HG03342 (cell line): ENCODE data around the gene CCDC74B.
"Not testable (repeated sequence)": the region's sequence is repeated elsewhere in the genome, so short reads cannot be mapped to it uniquely, and the experiment has no call there.

Experiments used
- ATAC-seq: cut with Tn5 transposase; IDR thresholded peaks from one replicate; pipeline ENCODE4 v1.9.1; 2021; ENCODE audit warnings: mild to moderate bottlenecking, moderate library complexity; ENCODE audit not compliant: unreplicated experiment

Gene CCDC74B

DNA sequence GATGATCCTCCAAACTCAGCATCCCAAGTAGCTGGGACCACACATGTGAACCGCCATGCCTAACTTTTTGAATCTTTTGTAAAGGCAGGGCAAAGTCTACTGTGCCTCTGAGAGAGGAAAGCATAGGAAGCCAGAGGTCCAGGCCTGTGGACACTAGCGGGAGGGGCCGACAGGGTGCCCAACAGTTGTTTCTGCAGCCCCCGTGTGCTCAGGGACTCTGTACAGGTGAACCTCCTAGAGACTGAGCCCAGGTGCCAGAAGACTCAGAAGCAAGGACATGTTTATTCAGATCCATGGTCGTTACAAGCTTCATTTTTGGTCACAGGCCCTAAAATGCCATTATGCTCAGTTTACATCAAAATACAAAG, 6.2 kb upstream of the CCDC74B start:
- not testable (repeated sequence) for ATAC-seq

DNA sequence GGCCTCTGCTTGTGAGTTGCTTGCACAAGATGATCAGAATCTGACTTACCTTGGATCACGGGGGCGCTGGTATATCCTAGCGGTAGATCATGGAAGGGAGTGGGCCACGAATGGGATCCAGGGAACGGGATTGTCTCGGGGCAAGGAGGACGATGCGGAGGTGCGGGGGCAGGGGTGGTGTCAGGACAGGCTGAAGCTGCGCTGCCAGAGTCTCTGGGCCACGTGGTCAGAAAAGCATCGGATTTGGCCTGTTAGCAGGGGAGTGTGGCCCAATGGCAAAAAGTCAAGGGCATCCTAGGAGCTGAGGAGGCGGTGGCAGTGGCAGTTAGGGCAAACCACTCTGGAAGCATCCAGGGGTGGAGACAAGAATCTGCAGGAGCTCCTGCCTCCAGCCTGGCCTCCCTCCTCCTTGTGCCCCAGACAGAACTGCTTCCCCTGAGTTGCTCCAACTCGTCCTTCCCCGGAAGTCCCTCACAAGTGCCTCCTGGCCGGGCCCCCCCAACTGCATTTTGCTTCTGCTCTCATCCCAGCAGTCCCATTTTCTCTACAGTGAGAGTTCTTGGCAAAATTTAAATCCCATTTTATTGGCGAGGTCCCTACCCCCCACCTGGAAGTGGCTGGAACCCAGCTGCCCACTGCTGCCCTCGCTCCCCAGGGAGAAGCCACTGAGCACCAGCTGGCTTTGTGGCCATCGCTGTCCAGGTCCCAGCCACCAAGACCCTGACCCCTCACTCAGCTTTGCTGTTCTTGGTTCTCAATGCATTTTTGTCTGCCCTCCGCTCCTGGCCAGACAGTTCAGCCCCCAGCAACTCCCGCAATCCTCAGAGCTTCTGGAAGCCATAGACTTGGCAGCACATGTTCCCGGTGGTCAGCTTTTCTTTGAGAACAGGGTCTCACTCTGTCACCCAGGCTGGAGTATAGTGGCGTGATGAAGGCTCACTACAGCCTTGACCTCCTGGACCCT, 5.6 kb upstream of the CCDC74B start:
- ATAC-seq, result no peak

DNA sequence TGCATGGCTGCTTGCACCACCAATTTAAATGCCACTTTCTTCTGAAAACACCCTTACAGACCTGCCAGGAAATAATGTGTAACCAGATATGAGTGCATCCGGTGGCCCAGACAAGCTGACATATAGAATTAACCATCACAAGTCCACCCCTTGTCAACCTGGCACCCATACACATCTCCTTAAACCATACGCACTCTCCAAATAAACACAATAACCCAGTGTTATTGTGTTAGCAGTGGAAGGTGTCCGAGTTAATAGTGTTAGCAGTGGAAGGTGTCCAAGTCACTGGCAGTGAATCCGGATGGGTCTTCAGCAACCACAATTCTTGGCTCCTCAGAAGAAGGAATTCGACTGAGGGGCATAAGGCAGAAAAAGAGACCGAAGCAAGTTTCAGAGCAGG, 3.6 kb upstream of the CCDC74B start:
- ATAC-seq, result not testable (repeated sequence)

DNA sequence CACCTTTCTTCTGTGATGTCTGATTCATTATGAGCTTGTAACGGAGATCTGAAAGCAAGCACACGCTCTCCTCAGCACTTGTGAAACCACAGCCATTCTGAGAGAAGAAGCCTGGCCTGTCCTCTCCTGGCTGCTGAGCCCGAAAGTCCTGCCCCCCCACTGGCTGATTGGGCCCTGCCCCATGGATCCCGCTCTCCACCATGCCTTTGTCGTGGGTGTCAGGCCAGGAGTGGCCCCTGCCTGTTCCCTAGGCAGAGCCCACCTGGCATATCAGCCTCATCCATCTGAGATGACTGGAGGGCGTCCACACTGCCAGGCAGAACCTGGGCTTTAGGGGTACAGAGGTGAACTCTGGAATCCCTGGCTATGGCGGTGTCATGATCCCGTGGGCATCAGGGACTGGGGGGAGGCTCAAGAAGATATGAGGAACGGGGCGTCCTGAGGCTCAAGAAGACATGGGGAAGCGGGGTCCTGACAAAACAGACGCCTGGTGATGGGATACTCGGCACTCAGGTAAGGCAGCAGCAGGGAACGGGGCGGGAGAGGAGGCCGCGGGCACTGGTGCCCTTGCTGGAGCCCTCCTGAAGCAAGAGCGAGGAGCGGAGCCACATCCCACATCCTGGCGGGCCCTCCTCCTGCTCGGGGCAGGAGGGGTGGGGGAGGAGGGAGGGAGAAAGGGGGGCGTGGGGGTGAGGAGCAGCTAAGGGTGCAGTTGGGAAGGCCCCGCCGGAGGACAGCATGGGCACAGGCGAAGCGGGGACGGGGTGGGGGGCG, 1.5 kb downstream of the CCDC74B start:
- not testable (repeated sequence) for ATAC-seq

DNA sequence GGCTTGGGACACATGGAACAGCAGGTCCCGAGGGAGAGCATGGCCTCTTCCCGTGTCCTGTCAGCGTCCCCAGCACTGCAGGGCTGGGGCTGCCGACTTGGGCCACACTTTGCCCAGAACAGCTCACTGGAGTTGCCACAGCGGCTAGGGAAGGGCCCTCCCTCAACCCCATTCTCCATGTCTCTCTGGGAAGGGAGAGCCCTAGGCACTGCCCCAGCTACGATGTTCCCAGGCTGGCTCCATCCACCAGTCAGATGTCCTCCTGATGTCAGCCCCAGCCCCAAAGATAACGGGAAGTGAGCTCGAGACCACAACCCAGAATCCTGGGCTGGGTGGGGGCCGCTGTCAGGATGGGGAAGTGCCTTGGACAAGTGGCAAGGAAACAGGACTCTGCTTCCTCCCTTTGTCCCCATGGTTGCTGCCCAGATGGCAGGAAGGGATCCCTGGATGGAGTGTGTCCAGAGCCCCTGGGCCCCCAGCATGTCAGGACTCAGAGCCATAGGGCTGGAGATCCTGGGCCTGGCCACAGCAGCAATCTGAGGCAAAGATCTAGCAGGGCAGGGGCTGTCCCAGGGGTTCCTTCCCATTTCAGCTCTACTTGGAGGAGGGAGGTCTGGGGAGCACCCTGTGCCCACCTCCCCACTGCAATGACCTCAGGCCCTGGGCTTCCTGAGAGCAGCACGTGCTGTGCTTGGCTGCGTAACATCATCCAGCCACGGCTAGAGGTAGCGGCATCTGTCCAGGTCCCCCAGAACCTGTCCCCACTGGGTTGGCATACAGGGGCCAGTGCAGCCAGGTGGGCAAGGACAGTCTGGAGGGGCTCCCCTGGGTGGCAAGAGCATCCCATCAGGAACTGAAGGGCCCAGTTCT, 2.3 kb downstream of the CCDC74B start:
- not testable (repeated sequence) for ATAC-seq

DNA sequence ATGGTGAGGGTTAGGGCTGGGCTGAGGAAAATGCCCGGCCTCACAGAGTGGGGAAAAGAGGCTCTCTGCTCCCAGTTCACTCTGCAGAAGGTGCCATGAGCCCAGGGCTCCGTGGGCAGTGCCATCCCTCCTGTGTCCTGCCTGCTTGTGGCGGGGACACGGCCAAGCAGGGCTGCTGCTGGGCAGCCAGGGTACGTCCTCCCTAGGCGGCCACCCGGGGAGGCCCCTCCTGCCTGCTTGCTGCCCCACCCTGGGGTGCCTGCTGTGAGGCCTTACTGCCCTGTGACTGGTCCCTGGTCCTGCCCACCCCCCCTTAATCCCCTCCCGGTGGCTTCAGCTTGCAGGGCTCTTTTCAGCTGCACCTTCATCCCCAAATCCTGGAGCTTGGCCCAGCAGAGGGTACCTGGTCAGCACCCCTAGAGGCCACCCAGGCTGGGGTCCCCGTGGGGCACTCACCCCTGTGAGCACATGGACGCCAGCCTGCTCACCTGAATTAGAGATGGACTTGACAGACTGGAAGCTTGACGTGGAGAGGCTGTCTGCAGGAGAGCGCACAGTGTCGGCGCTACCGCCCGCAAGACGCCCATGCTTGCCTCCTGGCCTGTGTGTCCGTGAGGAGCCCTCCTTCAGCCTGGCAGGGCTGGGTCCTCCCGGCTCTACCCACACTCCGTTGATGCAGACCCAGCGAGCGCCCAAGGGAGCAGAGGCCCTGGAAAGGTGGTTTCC, 3.1 kb downstream of the CCDC74B start:
- not testable (repeated sequence) for ATAC-seq

DNA sequence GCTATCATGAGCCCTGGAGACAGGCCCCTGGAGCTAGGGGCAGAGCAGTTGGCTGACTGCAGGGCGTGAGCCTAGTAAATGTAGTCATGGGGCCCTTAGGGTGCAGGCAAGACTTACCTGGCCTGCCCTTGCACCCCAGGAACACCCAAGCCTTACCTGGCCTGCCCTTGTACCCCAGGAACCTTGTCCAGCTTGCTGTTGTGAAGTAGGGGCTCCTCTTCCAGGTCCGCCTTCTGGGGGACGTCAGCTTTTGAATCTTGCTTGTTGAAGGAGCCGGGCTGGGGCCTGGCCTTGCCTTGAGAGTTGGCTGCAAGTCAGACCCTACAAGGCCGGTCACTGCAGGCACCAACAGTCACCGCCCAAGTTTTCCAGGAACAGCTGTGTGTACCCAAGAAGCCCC, 3.9 kb downstream of the CCDC74B start:
- ATAC-seq, result not testable (repeated sequence)

DNA sequence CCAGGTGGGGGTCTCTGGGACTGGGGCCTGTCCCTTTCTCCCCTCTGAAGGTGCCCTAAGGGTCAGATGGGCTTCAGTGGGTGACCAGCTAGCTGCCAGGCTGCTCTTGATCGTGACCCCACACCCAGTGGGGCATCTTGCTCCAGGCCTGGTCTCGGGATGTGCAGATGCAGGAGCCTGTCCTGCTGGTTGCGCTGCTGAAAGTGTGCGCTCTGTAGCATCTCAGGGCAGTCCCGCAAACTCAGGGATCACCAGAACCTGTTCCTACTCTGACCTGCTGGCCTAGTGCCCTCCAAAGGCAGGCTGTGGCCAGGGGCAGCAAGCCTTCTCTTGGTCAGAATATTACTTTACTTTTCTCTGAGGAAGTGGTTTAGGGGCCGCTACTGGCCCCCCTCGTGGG, 4.4 kb downstream of the CCDC74B start:
- ATAC-seq, result not testable (repeated sequence)

DNA sequence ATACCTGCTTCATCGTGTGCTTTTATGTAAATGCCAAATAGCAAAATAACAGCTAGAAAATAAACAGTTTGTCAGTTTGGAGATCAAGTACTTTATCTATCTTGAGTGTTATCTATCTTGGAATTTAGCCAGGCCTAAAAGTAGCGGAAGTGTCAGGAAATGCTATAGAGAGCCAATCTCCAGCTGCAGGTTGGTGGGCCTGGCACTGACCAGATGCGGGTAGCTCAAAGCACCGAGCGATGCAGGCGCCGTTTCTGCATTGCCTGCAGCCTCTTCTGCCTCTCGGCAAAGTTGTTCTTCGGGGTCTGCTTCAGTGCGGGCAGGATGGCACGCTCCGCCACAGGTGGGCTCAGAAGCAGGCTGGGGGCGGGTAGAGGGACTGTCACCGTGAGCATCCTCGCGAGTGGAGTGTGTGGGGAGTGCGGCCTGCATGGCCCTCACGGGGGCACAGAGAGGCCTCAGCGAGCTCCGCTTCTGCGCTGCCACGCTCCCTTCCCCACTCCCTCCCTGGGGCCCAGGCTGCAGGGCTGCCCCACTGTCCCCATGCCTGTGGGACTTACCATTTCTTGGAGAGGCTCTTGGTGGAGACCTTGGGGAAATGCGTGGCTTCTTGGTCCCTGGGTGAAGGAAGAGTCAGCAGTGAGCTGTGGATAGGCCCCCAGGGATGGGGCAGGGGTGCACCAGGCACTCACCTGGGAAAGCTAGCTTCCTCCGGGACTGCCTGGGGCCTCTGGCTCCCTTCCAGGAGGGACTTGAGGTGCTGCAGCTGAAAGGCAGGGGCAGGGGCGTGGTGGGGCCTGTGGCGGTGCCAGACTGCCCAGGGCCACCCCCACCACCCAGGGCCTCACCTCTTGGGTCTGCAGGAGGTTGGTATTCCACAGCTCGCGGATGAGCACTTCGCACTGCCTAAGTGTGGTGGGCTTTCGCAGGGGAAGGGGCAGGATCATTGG, 5.3 kb downstream of the CCDC74B start:
- not testable (repeated sequence) for ATAC-seq

DNA sequence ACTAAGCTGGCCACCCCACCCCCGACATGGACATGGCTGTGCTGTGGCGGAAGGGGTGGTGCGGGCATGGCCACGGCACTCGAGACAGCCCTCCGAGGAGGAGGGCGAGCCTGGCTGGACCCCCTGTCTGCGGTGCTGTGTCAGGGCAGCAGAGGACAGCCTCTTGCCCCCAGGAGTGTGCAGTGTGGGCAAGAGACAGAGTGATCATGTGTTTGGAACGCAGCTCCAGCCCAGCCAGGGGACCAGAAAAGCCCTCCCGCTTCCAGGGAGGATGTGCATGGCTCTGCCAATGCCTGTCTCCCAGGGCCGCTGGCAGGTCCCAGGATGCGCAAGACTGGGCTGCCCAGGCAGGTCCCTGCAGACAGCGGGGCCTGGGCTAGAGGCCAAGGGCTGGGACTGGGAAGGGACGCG, 6.1 kb downstream of the CCDC74B start:
- not testable (repeated sequence) for ATAC-seq

DNA sequence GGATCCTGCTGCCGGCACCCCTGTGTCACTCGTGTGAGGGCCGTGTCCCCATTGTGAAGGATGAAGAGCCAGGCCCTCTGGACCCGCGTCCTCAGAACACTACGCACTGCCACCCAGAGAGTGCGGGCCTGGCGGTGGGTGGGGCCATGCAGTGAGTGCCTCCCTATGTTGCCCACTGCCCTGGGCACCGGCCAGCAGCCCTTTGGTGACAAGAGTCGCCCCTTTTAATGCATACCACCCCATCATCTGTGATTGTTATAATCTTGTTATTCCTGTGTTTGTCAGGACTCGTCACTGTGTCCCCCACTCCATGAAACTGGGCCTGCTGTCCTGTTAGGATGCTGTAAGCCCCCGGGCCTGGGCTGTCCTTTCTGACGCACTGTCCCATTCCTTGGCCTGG, 6.6 kb downstream of the CCDC74B start:
- not testable (repeated sequence) for ATAC-seq

DNA sequence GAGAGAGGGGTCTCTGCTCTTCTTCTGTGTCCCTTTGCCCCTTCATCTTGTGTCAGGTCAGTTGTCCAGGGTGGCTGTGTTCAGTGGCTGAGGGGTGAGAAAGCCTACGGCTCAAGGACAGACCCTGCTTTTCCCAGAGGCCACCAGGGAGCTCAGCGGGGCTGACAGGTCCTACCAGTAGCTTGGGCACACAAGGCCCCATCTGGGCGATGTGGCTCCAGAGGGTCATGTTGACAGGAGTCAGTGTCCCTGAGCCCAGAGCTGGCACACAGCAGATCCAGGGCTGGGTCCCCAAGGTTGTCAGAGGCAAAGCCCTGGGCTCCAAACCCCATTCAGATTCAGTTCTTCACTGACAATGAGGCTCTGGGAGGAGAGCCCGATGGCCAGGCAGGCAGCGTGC, 7.8 kb downstream of the CCDC74B start:
- not testable (repeated sequence) for ATAC-seq

DNA sequence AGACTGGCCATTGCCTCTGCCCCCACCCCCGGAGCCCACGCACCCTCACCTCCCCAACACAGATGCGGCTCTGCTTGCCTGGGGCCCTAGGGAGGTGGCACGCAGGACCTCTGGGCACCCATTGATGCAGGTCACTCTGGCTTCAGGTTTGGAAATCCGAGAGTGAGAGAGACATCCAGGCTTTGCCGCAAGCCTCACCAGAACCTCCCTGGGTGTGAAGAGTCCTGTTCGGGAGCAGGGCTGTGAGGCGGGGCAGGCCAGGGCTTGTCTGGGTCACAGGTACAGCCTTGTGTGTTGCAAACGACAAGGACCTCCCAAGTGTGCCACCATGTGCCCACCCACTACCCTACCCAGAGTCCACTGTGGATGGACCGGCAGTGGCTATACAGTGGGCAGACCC, 8.4 kb downstream of the CCDC74B start:
- not testable (repeated sequence) for ATAC-seq

DNA sequence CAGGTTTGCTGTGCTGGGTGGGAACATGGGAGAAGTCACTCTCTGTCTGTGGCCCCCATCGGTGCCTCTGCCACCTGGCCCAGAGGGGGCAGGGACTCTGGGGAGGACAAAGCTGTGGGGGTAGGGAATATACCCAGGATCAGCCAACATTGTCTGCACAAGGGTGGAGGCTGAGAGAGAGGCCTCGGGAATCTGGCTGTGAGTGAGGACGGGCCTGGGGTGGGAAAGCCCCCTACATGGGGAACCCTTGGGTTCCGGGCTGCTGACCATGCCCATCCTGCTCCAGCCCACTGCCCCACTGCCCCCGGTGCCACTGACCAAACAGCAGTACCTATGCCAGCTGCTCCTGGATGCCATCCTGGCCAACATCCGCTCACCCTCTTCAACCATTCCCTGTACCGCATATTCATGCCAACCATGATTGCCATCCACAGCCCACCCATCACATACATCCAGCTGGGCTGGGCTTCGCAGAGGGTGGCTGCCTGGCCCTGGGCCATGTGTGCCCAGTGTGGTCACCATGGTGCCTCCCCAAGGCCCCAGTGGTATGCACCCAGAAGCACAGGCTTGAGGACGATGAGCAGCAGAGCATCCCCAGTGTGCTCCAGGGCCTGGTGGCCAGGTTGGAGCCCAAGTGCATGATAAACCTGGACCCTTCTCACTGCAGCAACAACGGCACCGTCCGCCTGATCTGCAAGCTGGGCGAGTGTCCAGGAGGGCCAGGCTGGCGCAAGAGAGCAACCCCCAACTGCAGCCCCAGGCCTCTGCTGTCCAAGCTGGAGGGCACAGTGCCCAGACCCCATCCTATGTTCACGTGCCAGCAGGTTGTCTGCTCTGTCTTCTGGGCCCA, 9.0 kb downstream of the CCDC74B start:
- no peak for ATAC-seq

DNA sequence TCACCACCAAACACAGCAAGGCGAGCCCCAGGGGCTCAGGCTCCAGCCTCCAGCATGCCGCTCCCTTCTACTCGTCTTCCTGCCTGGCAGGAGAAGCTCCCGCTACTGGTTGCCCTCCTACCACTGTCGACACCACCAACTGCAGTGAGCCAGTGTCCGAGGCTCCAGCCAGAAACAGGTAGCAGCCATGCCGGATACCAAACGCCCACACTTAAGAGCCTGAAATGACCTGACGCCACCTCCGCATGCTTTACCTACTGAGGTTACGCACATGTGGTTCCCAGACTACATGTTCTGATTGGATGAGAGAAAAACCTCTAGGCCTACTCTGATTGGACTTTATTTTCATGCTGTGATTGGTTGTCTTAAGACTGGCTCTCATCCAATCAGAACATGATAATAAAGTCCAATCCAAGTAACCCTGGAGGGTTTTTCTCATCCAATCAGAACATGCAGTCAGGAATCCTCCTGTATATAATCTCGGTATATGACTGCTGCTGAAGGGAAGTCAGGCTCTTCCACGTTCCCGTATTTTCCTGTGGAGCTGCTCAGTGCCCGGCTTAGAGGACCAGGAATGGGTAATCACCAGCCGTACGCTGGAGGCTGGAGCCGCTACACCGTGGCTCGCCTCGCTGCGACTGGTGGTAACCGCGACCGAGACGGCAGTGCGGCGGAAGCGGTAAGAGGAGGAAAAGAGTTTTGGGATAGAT, 15.6 kb downstream of the CCDC74B start, which contains the start of gene POTEF:
POTEF (minus strand) TSS at position 103 of the 710 bp plus-strand sequence. CDS start 8,707 bp downstream, outside the sequence.
- ATAC-seq, result not testable (repeated sequence)

DNA sequence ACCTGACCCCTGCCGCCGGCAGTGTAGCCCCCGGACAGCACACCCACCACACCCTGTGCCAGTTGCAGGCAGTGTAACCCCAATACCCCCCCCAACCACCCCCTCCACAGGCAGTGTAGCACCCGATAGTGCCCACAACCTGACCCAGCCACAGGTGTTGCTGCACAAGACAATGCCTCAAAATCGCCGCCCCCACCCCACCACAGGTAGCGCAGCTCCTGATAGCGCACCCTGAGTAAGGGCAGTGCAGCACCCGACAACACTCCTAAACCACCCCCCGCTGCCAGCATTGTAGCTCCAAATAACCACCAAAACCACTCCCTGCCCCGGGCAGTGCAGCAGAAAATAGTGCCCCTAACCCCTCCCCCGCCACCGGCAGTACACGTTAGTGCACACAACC, 16.4 kb downstream of the CCDC74B start:
- ATAC-seq, result not testable (repeated sequence)

DNA sequence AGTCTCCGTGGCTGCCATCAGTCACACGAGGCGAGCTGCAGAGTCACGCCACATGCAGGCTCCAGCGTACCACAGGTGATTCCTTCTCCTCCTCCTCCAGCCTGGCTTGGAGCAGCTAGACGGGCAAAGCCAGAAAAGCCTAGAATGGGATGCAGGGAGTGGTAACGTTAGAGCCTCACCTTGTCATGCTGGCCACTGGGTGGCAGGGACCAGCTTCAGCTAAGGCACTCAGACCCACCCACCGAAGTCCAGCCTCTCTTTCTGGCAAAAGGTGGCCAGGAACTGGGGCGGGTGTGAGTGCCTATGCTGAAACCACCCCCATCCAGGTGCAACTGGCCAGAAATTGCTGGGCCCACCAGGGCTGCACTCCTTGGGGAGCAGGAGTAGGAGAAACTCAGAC, 17.2 kb downstream of the CCDC74B start:
- ATAC-seq, result not testable (repeated sequence)
